Coronary artery (tissue), 2 donors: ENCODE results near the gene PTPRS.

ENCODE experiments used
- DNase-seq: peaks from one replicate; pipeline ENCODE4 v3.0.0-alpha.2; 2017; ENCODE audit warnings: low spot score
- H3K27ac ChIP-seq, 2 donors: fragments of 200-600 bp; sonication (generic); one replicate each; pipeline ENCODE4 v1.5.1; 2016 to 2019
- H3K4me3 ChIP-seq: fragments of 200-600 bp; sonication (generic); 2 replicates; pipeline ENCODE4 v1.5.1; 2016; ENCODE audit warnings: mild to moderate bottlenecking, moderate library complexity
- TF ChIP-seq, protein P1 (sequence below): fragments of 200-600 bp; sonication (generic); IDR thresholded peaks from one replicate; pipeline ENCODE4 v1.5.1; 2019; ENCODE audit warnings: antibody characterized with exemption

The PTPRS gene

GRCh38 chr19:5361407-5361806 is 20.8 kb upstream of the PTPRS start:
- H3K4me3 ChIP-seq = no peak overlapping the region
- H3K27ac ChIP-seq = no peak overlapping the region
- TF ChIP-seq, protein P1, sequence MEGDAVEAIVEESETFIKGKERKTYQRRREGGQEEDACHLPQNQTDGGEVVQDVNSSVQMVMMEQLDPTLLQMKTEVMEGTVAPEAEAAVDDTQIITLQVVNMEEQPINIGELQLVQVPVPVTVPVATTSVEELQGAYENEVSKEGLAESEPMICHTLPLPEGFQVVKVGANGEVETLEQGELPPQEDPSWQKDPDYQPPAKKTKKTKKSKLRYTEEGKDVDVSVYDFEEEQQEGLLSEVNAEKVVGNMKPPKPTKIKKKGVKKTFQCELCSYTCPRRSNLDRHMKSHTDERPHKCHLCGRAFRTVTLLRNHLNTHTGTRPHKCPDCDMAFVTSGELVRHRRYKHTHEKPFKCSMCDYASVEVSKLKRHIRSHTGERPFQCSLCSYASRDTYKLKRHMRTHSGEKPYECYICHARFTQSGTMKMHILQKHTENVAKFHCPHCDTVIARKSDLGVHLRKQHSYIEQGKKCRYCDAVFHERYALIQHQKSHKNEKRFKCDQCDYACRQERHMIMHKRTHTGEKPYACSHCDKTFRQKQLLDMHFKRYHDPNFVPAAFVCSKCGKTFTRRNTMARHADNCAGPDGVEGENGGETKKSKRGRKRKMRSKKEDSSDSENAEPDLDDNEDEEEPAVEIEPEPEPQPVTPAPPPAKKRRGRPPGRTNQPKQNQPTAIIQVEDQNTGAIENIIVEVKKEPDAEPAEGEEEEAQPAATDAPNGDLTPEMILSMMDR = no peak
- DNase-seq = no peak

DNA sequence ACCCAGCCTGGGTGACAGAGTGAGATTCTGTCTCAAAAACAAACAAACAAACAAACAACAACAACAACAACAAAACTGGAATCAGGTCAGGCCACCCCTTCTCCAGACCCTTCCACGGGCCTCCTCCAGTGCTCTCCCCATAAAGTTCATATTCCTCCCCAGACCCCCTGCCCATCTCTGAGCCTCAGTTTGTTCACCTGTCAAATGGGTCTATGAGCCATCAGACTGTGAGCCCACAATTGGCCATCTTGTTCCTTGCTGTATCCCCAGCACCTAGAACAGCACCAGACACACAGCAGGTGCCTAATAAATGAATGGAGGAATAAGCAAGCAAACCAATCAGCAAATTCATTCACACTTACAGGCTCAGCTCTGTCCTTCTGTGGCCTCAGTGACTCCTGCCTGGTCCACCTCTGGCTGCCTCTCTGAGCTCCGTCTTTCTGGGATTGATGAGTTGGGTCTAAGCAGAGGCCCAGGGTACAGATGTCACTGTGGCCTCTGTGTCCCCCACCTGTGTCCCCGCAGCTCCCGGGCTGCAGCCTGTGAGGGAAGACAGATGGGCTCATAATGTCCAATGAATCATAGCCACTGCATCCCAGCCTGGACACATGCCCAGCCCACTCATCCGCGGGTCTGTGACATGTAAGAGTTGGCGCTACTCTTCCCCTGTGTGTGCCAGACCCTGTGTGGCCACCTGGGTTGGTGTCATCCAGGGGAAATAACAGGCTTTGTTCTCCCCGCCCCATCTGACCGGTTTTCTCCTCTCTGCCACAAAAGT is 19.6 kb upstream of the PTPRS start:
- DNase-seq = no peak
- Histone ChIP-seq H3K27ac (no peak overlapping the region), H3K4me3 (no peak overlapping the region)
- TF ChIP-seq, protein P1 = no peak

- TF ChIP-seq, protein P1 = no peak
- Histone ChIP-seq H3K27ac (no peak overlapping the region), H3K4me3 (no peak overlapping the region)
- no peak for DNase-seq
Measured at GRCh38 chr19:5358173-5358800, 17.7 kb upstream of the PTPRS start.

DNA sequence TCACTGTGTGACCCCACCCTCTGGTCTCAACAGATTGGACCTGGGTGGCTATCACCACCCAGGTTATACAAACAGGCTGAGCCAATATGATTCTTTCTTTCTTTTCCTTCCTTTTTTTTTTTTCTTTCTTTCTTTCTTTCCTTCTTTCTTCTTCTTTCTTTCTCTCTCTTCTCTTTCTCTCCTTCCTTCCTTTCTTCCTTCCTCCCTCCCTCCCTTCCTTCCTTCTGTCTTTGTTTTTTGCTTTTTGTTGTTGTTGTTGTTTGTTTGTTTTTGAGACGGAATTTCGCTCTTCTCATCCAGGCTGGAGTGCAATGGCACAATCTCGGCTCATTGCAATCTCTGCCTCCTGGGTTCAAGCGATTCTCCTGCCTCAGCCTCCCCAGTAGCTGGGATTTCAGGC is 17.0 kb upstream of the PTPRS start:
- TF ChIP-seq, protein P1 = no peak
- Histone ChIP-seq H3K27ac (no peak overlapping the region), H3K4me3 (no peak overlapping the region)
- DNase-seq = no peak

- DNase-seq = no peak
- H3K27ac ChIP-seq = no peak overlapping the region
- H3K4me3 ChIP-seq = no peak overlapping the region
- TF ChIP-seq, protein P1 = no peak
Measured at GRCh38 chr19:5356918-5357317, 16.3 kb upstream of the PTPRS start.

DNA sequence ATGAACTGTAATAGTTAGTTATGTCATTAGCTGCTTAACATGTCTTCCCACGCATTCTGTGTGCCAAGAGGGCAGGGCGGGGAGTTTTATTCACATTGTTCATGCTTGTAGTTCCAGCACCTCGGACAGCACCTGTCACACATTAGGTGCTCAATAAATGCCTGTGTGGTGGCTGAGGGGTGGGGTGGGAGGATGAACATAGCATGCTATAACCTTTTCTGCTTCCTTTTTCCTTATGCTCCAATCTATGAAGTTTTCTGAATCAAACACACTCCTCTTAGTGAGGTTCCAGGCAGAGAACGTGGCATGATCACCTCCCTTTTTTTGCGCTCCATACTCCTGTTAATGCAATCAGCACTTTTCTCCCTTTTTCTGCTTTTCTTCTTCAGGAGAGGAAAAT is 15.8 kb upstream of the PTPRS start:
- Histone ChIP-seq H3K4me3 (no peak overlapping the region), H3K27ac (no peak overlapping the region)
- TF ChIP-seq, protein P1 = no peak
- DNase-seq = no peak

DNA sequence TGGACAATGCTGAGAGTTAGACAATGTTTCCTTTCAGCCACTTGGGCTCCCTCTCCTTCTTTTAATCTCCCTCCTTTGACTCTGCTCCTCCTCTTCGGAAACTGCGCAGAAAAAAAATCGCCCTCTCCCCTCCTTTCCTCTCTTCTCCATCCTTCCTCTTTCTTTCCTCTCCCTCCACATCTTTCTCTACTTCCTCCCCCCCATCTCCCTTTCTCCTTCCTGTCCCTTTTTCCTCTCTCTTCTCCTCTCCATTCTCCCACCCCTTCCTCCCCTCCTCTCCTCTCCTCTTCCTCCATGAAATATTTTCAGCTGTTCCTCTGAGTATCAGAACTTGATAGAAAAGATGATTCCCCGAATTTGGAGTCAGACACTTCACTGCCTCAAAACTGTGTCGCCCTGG is 15.1 kb upstream of the PTPRS start:
- no peak overlapping the region for H3K27ac ChIP-seq
- no peak overlapping the region for H3K4me3 ChIP-seq
- no peak for DNase-seq
- TF ChIP-seq, protein P1 = no peak
